NCI-H2029 (cell line): ENCODE results near the gene RPS8.
"Not testable (repeated sequence)": the region's sequence is repeated elsewhere in the genome, so short reads cannot be mapped to it uniquely, and the experiment has no call there.

Source experiments
- DNase-seq: peaks from one replicate; lab custom pipeline; 2025; lab: John Stamatoyannopoulos, UW

The RPS8 gene

GRCh38 chr1:44783697-44784093 lies 8.4 kb downstream of the RPS8 start:
- DNase-seq: no peak

- DNase-seq: no peak
Measured at GRCh38 chr1:44784094-44785028, 9.0 kb downstream of the RPS8 start.

DNA sequence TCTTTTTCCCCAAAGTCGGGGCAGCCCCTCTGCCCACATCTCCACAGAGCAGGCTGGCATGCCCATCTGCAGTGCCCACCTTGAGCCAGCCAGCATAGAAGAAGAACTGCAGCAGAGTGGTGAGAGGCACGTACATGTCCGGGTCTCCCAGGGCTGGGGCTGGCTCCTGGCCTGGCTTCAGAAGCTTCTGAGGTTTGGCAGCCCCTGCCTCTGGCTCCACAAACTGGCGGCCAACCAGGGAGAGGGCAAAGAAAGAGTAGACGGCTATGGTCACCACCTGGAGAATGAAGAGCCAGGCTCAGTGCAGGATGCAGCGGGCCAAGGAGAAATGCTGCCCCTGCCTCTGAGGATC lies 9.7 kb downstream of the RPS8 start:
- no peak for DNase-seq

- no peak for DNase-seq
Measured at GRCh38 chr1:44785501-44786137, 10.3 kb downstream of the RPS8 start.

- peak; percentile 32 for DNase-seq
Measured at GRCh38 chr1:44786138-44786840, 10.9 kb downstream of the RPS8 start.

GRCh38 chr1:44786841-44787426 lies 11.6 kb downstream of the RPS8 start:
- no peak for DNase-seq

DNA sequence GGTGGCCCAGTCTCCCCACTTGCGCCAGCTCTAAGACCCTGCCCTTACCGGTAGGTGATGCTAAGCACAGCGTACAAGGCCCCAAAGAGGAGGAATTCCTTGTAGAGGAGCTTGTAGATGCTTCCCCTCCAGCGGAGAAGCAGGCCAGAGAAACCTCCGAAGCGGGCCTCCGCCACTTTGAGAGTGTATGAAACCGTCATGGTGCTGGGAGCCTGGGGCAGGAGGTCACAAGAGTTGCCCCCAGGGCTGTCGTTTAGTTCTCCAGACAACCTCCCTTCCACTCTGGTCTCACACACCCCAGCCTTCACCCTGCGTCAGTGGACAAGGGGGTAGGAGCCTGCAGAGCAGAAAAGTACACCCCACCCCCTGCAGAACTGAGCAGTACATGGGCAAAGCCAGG lies 12.2 kb downstream of the RPS8 start:
- DNase-seq: no peak

DNA sequence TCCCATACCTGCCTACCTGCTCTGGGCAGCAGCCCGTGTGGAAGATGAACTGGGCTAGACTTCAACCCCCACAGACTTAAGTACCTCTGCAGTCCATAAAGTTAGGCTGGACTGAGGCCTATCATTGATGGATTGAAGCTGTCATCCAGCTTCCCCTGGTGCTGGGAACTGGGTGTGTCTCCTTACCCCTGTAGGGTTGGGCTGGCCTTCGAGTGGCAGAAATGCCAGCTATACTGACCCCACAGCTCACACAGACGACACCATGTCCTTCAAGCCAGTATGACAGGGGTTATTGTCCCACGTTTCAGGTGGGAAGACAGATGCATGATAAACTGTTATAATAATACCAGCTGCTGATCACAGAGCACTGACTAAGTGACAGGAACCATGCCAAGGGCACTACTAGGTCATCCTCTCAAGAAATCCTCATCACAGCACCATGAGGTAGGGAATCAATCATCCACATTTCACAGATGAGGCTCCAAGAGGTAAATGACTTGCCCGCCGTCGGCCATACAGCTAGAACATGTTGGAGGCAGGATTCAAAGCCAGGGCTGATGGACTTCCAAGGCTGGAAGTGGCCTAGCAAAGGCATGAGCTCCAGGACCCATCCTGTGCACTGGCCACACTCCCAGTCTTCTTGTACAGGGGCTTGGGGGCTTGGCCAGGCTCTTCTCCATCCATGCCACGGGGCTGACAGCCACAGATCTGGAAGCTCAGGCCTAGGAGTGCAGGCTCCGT lies 12.9 kb downstream of the RPS8 start, which contains the start of gene BEST4:
BEST4 (minus strand) TSS at position 51 of the 741 bp plus-strand sequence. CDS start 465 bp downstream, outside the sequence.
- DNase-seq: no peak

DNA sequence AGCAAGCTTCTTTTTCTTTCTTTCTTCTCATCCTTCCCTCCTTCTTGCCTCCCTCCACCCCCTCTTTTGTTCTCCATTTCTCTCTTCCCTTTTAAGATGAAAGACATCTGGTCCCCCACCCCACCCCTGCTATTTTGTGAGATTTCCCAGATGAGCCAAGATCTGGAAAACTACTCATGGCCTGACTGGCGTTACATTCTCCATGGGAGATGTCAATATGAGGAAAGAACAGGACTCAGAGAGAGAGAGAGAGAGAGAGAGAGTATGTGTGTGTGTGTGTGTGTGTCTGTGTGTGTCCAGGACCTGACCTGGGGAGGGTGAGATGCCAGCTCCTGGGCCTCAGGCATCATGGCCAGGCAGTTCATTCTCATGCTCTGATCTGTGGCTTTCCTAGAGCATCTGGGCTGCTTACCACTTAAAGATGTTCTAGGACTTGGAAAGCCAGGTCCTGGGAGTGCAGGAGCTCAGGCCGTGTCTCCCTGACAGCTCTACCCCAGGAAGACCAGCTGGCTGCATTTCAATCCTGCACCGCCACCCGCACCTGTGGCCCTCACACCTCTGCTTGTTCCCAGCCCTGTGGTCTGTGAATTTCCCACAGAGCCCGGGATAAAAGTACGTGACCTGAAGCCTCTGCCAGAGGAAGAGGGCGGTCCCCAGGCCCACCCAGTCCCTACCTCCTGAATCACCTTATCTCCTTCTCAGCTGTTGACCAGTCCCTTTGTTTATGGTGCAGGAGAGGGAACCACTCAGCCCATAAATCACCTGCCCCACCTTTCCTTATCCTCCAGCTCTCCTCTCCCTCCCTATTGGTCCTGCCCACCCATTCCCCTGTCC lies 15.8 kb downstream of the RPS8 start:
- DNase-seq: no peak

DNA sequence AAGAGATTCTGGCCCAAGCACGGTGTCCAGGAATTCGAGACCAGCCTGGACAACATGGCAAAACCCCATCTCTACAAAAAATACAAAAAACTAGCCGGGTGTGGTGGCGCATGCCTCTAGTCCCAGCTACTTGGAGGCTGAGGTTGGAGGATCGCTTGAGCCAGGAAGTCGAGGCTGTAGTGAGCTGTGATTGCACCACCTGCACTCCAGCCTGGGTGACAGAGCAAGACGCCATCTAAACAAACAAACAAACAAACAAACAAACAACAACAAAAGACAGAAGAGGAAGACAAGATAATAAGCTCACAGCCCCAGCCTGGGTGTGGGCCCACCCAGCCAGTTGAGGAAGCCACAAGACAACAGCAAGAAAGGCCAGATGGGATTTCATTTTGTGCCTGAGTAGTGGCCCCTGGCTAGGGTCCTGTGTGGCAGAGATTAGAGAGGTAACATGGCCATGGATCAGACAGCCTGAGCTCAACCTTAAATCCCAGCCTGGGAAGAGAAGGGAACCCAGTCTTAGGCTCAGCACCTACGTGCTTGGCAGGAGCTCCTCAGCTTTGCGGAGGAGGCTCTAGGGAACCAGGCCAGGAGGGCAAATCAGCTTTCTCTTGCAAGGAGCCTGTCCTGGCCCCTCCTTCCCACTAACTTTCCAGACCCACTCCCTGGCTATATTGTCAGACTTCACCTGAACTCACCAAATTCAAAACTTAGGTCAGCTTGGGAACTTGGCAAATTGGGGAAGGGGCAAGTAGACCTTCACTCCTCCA lies 17.6 kb downstream of the RPS8 start:
- DNase-seq: no peak

DNA sequence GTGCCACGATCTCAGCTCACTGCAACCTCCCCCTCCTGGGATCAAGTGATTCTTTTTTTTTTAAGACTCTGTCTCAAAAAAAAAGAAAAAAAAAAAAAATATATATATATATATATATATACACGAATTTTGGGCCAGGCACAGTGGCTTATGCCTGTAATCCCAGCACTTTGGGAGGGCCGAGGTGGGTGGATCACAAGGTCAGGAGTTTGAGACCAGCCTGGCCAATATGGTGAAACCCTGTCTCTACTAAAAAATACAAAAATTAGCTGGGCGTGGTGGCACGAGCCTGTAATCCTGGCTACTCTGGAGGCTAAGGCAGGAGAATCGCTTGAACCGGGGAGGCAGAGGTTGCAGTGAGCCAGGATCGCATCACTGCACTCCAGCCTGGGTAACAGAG lies 22.5 kb downstream of the RPS8 start:
- DNase-seq: not testable (repeated sequence)

GRCh38 chr1:44798481-44799365 lies 23.4 kb downstream of the RPS8 start:
- DNase-seq: peak; percentile 75

- peak; percentile 99 for DNase-seq
Measured at GRCh38 chr1:44799770-44800584, 24.6 kb downstream of the RPS8 start, which contains the start of gene PLK3. TSS of gene PLK3 (plus strand) at chr1:44800377. CDS start at chr1:44800464, 87 bp downstream.

DNA sequence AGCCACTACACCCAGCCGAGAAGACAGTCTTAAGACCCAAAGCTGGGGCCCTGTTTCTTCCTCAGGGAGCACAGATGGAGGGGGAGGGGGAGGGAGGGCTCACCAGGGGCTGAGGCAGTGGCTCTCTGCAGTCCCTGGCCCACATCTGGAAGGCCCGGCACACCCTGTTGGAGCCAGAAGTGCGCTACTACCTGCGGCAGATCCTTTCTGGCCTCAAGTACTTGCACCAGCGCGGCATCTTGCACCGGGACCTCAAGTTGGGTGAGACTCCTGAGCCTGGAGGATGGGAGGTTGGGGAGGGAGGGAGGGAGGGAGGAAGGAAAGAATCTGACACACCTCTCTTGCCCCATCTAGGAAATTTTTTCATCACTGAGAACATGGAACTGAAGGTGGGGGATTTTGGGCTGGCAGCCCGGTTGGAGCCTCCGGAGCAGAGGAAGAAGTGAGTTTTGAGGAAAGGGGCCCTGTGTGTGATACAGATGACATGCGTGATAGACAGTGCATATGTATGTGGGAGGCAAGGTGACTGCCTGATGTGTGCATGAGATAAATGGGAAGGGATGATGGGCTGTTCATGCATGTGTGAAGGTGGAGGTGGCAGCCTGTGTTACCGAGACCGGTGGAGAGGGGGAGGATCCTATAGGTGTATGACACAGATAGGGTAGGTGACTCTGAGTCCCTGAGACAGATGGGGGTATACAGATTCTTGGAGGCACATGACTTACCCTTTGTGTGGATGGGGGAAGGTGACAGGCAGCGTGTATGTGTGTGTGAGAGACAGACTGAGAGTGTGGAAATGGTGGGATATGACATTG lies 26.4 kb downstream of the RPS8 start:
- DNase-seq: no peak

DNA sequence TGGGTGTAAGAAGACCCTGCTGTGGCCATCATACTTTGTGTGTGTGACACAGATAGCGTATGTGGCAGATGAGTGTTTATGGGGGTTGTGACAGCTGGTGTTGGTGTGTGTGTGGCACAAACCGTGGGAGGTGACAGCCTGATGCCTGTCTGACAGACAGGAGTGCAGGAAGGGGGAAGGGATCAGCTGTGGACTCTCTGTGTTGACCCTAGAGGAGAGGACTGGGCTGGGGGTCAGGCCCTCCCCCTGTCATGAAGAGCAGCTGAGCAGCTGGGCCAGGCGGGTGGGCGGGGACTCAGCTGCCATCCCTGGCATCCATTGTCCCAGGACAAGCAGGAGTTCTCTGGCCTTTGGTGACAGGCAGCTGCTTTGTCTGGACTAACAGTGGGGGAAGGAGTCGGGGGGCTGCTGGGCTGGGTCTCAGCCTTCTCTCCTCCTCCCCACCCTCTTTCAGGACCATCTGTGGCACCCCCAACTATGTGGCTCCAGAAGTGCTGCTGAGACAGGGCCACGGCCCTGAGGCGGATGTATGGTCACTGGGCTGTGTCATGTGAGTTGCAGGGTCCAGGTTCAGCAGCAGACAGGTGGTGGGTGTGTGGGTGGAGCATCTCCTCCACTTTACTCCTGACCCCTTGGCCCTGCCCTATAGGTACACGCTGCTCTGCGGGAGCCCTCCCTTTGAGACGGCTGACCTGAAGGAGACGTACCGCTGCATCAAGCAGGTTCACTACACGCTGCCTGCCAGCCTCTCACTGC lies 27.1 kb downstream of the RPS8 start:
- DNase-seq: no peak

GRCh38 chr1:44803062-44803311 lies 27.6 kb downstream of the RPS8 start:
- no peak for DNase-seq
